Mesenteric fat pad (tissue), 1 donor: ENCODE data around the gene RFX1. TPM values are rescaled to one million over a fixed set of nuclear protein-coding genes. Genes with fewer than 3 reads are reported as not detected.
"Not testable (repeated sequence)": the region's sequence is repeated elsewhere in the genome, so short reads cannot be mapped to it uniquely, and the experiment has no call there.

Source experiments
- DNase-seq: peaks from one replicate; pipeline ENCODE4 v3.0.0-alpha.2; 2020; ENCODE audit warnings: low spot score
- total RNA-seq: library from RNA; stranded (reverse); fragmentation: NEBNext Ultra II Directional; extraction: Animal tissue kit (Norgen Biotek cat#: 25700); gene quantifications from one replicate; pipeline ENCODE4 v1.2.1, GENCODE V29; 2021
- donor health status: DM: yes; HTN: yes; CAD: no.

Gene RFX1
- total RNA-seq, 1 donor from 2014 or later: 12.2 TPM

DNA sequence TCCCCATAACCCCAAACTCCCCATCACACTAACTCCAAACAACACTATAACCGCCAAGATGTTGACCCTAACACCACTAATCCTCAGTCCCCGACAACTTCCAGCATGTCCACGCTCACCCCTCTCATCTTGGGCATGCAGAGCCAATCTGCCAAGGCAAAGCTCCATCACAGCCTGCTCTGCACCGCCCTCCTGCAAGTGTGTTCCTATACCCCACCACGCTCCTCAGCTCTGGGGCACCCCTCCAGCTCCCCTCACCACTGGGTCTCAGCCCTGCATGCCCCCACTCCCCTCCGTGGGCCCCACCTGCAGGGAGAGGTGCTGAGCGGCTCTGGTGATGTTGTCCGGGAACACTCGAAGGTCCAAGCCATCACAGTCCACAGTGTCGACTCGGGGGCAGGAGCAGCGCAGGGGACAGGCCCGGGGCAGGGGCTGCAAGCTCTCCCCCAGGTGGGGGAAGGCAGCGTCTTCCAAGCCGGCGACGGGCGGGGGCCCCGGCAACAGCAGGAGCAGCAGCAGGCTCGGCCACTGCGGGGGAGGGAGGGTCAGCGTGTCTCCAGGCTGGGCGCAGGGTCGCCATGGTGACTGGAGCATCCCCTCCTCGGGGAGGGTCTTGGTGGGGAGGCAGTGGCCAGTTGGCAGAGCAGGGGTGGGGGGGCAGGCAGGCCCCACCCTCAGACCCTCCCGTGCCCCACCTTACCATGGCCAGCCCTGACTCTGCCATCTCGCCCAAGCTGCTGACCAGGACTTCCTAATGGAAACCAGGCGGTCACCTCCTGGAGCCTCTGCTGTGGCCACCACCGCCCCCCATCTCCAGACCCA lies 68.4 kb downstream of the RFX1 start:
- no peak for DNase-seq

DNA sequence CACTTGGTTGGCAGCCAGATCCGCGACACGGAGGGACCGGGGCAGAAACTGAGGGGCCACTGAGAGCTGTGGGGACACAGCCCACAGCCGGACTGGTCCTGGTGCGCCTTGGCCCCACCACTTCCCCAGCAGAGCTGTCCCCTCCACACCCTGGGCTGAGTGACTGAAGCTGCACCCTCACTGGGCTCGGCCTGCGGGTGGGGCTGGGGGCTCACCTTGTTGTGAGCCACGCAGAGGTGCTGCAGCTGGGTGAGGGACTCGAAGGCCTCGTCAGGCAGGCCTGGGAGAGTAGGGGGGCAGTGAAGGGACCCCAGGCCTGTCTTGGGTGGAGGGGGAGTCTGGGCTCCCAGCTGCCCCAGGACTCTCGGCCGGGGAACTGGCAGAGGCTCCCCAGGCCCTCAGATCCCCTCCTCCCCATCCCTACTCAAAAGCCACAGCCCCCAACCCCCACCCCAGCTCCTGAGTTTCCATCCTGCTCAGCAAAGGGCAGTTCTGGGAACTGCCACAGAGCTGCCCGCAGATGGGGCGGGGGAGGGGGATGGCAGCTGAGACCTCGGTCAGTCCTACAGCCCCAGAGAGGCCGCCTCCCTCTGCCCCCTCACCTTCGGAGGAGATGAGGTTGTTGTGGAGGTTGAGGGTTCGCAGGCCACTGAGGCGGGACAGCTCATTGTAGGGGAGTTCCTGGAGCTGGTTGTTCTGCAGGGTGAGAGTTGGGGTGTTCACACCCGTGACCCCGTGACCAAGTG lies 70.2 kb downstream of the RFX1 start:
- DNase-seq: no peak

DNA sequence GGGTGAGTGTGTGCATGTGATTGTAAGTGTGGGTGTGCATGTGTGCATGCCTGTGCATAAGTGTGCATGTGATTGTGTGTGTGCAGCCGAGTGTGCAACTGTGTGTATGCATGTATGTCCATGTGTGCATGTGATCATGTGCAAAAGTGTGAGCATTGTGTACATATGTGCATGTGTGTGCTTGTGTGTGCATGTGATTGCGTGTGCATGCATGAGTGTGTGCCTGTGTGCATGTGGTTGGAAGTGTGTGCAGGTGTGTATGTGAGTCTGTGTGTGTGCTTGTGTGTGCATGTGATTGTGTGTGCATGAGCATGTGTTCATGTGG lies 71.4 kb downstream of the RFX1 start:
- DNase-seq: no peak

DNA sequence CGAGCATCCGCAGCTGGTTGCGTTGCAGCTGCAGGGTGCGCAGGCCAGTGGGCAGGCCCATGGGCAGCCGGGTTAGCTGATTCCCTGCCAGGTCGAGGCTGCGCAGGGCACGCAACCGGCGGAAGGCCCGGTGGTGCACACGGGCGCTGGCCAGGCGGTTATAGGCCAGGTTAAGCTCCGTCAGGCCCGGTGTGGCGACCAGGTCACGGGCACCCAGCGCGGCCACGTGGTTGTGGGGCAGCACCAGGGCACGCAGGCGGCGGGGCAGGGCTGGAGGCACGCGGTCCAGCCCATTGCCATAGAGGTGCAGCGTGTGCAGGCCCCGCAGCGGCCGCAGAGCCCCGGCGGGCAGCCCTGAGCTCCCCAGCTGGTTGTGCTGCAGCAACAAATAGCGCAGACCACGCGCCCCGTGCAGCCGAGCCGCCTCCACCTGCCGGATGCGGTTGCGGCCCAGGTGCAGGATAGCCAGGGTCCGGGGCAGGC lies 73.2 kb downstream of the RFX1 start:
- no peak for DNase-seq

DNA sequence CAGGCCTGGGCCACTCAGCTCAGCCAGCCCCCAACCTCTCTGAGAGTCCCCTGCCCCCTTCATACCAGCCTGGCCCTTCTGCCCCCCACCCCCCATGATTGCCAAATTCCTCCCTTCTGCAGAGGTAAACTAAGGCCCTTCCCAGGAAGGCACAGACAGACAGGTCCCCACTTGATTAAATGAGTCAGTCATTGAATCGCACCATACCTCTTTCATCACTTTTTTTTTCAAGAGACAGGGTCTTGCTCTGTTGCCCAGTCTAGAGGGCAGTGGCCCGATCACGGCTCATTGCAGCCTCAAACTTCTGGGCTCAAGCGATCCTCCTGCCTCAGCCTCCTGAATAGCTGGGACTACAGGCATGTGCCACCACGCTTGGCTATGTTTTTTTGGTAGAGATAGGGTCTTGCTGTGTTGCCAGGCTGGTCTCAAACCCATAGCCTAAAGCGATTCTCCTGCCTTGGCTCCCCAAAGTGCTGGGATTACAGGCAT lies 73.9 kb downstream of the RFX1 start:
- no peak for DNase-seq

DNA sequence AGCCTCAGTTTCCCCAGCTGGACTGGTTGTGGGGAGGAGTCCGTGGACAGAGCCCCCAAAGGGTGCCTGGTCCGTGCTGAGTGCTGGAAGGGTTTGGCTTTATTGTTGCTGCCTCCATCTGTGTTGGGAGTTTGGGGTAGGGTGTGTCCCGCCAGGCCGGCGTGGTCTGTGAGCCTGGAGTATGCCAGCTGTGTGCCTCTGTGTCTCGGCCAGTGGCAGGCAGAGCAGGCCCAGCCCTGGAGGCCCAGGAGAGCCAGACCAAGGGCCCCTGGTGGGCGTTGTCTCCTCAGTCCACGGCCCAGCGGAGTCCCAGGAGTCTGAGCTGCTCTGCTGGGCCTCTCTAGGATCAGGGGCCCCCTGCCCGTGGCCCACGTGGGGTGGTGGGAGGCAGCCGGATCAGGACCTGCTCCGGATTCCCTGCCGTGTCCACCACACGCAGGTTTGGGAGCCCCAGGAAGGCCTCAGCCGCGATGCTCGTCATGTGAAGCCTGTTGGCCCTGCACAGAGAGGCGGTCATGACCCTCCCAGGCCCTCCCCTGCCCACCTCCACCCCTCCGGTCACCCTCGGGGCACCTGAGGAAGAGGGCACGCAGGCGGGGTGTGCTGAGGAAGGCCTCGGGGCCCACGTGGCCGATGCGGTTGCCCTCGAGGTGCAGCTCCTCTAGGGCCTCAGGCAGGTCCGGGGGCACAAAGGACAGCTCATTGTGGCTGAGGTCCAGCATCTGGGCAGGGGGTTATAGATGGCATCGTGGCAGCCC lies 74.5 kb downstream of the RFX1 start:
- no peak for DNase-seq

DNA sequence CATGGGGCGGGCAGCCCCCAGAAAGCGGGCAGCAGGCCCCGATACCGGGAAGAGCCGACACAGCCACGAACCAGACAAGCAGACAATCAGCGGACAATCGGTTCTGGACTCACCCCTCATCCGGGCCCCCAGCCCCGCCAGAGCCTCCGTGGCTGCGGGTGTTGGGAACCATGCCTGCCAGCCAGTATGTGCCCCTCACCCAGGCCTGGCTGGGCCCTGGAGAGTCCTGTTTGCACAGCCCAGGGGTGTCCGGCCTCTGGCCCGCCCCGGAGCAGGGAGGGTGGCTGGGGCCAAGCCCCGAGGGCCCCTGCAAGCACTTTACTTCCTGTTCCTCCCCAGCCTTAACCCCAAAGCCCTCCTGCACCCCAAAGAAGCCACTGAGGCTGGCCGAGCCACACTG lies 75.7 kb downstream of the RFX1 start:
- no peak for DNase-seq

DNA sequence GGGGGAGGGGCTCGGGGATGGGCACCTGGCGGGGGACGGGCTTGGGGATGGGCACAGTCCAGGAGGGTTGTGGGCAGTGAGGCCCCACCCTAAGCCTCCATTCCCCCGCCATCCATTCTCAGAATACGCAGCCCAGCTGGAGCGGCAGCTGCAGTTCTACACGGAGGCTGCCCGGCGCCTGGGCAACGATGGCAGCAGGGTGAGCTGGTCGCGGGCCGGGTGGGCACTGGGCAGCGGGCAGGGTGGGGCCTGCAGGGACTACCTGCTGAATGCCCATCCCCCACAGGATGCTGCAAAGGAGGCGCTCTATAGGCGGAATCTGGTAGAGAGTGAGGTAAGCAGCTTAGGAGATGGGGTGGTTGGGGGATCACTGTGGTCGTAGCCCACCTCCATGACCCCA lies 76.2 kb downstream of the RFX1 start:
- DNase-seq: no peak

DNA sequence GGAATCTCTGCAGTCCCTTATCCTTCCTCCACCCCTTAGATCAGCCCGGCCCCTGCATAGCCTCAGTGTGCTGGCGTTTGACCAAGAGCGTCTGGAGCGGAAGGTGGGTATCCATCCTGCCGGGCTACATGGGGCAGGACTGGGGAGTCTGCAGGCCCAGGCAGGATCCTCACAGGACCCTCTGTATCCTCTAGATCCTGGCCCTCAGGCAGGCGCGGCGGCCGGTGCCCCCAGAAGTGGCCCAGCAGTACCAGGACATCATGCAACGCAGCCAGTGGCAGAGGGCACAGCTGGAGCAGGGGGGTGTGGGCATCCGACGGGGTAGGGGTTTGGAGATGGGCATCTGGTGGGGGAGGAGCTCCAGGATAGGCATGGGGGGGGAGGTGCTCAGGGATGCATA lies 76.8 kb downstream of the RFX1 start:
- no peak for DNase-seq

DNA sequence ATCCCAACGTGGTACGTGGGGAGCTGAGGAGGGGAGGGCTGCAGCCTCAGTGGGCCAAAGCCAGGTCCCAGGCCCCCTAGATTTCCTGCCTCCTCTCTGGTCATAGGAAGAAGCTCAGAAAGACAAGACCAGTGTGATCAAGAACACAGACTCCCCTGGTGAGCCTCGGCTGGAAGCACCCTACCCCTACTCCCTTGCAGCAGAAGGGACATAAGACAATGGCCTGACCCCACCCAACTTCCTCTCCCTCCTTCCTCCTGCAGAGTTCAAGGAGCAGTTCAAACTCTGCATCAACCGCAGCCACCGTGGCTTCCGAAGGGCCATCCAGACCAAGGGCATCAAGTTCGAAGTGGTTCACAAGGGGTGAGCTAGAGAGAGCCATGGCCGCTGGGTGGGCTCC lies 79.4 kb downstream of the RFX1 start:
- DNase-seq: no peak

DNA sequence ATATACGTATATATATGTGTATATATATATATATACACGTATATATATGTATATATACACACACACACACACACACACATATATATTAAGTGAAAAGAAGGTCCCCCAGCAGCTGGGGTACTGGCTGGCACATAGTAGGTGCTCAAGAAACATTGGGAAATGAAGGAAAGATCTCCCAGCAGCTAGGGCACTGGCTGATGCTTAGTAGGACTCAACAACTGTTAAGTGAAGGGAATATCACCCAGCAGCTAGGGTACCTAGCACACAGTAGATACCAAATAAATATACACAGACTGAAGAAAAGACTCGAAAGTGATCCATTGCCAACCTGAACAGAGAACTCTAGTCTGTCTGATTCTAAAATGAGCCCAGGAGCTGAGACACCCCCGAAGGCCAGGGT lies 80.1 kb downstream of the RFX1 start:
- DNase-seq: no peak

DNA sequence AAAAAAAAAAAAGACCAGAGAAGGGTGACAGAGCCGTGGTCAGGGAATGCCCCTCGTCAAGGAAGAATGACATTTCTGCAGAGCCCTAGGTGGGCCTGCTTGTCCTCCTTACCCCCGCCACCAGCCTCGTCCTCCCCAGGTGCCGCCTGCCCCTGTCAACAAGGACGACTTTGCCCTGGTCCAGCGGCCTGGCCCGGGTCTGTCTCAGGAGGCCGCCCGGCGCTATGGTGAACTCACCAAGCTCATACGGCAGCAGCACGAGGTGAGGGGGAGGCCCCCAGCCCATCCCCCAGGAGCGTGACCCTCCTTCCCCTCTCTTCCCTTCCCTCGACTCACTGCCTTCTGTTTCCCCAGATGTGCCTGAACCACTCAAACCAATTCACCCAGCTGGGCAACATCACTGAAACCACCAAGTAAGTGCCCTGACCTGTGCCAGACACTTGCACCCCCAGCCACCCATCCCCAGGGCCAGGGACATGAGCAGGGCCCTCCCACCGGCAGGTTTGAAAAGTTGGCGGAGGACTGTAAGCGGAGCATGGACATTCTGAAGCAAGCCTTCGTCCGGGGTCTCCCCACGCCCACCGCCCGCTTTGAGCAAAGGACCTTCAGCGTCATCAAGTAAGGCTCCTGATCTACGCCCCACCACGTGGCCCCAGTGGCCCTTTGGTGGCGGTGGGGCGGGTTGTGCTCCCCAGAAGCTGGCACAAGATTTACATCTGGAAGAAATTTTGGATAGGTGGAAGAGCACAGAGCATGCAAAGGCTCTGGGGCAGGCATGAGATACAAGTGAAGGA lies 82.7 kb downstream of the RFX1 start:
- DNase-seq: no peak

DNA sequence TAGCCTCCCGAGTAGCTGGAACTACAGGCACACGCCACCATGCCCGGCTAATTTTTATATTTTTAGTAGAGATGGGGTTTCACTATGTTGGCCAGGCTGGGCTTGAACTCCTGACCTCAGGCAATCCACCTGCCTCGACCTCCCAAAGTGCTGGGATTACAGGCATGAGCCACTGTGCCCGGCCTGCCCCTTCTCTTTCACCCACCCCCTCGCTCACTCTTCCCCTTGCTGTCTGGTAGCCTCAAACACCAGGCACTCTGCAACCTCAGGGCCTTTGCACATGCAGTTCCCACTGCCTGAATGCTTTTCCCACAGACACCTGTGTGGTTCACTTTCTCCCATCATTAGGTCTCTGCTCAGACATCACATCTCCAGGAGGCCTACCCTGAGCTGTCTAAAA lies 84.0 kb downstream of the RFX1 start:
- not testable (repeated sequence) for DNase-seq

DNA sequence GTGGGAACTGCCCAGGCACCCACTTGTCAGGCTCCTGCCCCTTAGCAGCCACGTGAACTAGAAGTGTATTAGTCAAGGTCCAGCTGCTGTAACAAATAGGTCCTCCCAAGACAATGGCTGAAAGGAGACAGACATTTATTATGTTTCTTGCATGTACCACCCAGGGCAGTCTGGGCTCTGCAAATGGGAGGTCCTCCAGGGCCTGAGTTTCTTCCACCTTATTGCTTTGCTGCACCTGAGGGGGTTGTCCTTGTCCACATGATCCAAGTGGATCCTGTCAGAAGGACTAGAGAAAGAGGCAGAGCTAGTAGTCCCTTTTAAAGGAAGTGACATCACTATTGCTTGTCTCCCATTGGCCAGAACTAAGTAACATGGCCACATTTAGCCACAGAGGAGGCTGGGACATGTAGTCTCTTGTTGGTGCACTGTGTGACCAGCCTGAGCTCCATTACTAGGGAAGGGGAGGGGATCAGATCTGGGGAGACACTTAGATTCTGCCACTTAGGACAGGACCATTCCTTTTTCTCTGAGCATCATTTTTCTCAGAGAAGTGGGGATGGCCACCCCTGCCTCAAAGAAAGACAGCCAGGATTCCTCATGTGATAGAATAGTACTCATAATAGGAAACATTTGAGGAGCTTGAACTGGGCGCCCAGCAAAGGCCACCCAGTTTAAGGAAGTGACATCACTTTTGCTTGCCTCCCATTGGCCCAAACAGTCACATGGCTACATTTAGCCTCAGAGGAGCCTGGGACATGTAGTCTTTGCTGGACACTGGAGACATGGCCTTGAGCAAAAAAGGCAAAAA lies 85.0 kb downstream of the RFX1 start:
- DNase-seq: no peak

DNA sequence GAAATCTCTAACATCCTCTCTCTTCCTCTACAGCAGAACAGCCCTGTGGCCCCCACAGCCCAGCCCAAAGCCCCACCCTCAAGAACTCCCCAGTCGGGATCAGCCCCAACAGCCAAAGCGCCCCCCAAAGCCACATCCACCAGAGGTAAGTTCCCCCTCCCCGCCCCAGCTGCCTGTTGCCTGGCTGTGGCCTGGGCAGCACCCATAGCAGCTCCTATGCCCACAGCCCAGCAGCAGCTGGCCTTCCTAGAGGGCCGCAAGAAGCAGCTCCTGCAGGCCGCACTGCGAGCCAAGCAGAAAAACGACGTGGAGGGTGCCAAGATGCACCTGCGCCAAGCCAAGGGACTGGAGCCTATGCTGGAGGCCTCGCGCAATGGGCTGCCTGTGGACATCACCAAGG lies 85.6 kb downstream of the RFX1 start:
- no peak for DNase-seq

DNA sequence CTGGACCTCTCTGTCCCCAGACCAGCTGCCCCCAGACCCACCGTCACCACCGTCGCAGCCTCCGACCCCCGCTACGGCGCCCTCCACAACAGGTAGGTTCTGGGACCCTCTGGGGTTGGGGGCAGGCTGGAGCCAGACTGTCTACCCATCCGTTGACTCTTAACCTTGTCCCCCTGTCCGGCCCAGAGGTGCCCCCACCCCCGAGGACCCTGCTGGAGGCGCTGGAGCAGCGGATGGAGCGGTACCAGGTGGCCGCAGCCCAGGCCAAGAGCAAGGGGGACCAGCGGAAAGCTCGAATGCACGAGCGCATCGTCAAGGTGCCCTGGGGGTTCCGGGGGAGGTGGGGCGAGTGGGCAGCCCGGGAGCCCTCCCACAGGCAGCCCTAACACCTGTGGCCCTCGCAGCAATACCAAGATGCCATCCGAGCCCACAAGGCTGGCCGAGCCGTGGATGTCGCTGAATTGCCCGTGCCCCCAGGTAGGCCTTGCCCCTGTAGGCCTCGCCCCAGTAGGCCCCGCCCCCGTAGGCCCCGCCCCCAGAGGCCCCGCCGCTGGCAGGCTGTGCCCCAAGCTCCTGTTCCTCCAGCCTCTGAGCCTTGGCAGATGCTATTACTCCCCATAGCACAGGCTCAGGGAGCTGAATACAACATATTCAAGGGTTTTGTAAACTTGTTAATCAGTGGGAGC lies 87.3 kb downstream of the RFX1 start:
- DNase-seq: no peak

DNA sequence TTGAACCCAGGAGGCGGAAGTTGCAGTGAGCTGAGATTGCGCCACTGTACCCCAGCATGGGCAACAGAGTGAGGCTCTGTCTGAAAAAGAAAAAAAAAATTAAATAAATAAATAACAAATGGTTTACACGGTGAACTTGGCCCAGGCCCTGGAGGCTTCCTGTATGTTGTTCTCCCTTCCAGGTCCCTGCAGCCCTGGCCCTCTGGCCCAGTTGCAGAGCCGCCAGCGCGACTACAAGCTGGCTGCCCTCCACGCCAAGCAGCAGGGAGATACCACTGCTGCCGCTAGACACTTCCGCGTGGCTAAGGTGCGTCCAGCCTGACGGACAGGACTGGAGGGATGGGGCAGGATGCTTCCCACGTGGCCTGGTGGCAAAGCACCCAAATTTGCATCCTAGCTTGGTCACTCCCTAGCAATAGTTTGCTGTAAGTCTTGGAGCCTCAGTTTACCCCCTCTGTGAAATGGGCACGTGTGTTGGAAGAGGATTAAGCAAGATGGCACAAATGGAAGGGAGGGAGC lies 88.2 kb downstream of the RFX1 start:
- no peak for DNase-seq

DNA sequence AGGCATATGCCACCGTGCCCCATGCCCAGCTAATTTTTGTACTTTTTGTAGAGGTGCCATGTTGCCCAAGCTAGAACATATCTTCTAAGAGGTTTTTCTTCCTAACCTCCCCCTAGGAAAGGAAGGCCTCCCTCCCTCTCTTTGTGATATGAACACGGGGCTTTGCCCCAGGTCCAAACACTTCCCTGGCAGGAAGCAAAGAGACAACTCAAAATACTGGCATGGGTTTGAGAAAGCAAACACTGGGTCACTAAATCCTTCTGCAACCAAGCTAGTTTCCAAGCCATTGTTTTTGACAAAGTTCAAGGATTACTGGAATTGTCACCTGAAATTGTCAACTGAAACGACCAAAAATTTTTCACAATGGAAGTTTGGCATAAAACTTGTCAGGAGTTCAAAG lies 91.3 kb downstream of the RFX1 start:
- DNase-seq: no peak

DNA sequence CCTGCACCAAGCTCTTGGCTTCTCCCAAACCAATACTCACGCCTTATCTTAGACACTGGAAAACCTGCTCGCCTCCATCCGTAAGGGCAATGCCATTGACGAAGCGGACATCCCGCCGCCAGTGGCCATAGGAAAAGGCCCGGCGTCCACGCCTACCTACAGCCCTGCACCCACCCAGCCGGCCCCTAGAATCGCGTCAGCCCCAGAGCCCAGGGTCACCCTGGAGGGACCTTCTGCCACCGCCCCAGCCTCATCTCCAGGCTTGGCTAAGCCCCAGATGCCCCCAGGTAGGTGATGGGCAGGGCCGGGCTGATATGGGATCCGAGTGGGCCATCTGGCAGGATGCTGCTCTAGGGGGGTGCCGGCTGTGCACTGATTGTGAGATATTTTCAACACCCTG lies 92.8 kb downstream of the RFX1 start:
- no peak for DNase-seq
